Measurements from ENCODE around the gene C5orf15.

C5orf15 gene

GRCh38 chr5:133918731-133919130 is 49.7 kb downstream of the C5orf15 start:
- DNase-seq, result no peak

- no peak for DNase-seq
Observed at GRCh38 chr5:133918316-133918715, 50.1 kb downstream of the C5orf15 start.

- DNase-seq, result no peak
Observed at GRCh38 chr5:133917785-133918184, 50.6 kb downstream of the C5orf15 start.

GRCh38 chr5:133916914-133917313 is 51.5 kb downstream of the C5orf15 start:
- no peak for DNase-seq

GRCh38 chr5:133916479-133916878 is 51.9 kb downstream of the C5orf15 start:
- DNase-seq, result no peak

- DNase-seq, result no peak
Observed at GRCh38 chr5:133914434-133914833, 54.0 kb downstream of the C5orf15 start.

- DNase-seq, result no peak
Observed at GRCh38 chr5:133913413-133914155, 54.8 kb downstream of the C5orf15 start.

GRCh38 chr5:133912951-133913350 is 55.5 kb downstream of the C5orf15 start:
- no peak for DNase-seq

- no peak for DNase-seq
Observed at GRCh38 chr5:133910571-133910970, 57.9 kb downstream of the C5orf15 start.

GRCh38 chr5:133909603-133910002 is 58.8 kb downstream of the C5orf15 start:
- no peak for DNase-seq

GRCh38 chr5:133907075-133907474 is 61.4 kb downstream of the C5orf15 start:
- DNase-seq, result no peak

GRCh38 chr5:133906303-133906702 is 62.1 kb downstream of the C5orf15 start:
- DNase-seq, result no peak

Measured in NCI-H1436 treated with DMSO at 0.1 percent for 48 hours (cell line).